ENCODE data around the gene RNF144A.
"Not testable (repeated sequence)": the region's sequence is repeated elsewhere in the genome, so short reads cannot be mapped to it uniquely, and the experiment has no call there.

RNF144A gene

GRCh38 chr2:6930923-6931647, 13.9 kb downstream of the RNF144A start:
- DNase-seq: no peak

- DNase-seq: no peak
Measured at GRCh38 chr2:6931753-6932152, 14.5 kb downstream of the RNF144A start.

DNA sequence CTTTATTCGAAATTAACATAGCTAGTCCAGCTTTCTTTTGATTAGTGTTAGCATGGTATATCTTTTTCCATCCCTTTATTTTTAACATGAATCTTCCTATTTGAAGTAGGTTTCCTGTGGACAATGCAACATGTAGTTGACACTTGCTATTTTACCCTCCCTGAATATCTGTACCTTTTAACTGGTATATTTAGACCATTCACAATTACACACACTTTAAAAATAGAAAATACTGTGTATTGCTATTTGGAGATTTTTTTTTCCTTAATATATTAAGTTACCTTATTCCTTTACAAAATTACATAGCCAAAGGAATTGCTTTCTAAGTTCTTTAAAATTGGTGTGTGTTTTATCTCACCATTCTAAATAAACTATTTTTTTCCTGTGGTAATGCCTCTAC, 15.0 kb downstream of the RNF144A start:
- no peak for DNase-seq

DNA sequence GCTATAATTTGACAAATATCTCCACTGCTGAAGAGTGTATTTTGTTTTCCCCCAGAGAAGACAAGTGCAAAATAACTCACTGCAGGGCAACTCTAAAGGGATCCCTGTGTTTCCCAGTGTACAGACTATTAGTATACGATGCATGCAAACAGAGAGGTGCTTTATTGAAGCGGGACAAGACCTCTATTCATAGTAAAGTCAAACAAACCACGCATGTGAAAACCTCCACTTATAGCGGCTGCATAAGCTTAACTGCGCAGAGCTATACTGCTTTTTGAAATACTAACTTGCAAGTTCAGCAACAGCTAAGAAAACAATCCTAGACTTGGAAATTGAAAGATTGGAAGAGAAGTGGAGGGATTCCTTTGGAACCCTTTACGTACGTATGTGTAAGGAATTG, 15.6 kb downstream of the RNF144A start:
- no peak for DNase-seq

DNA sequence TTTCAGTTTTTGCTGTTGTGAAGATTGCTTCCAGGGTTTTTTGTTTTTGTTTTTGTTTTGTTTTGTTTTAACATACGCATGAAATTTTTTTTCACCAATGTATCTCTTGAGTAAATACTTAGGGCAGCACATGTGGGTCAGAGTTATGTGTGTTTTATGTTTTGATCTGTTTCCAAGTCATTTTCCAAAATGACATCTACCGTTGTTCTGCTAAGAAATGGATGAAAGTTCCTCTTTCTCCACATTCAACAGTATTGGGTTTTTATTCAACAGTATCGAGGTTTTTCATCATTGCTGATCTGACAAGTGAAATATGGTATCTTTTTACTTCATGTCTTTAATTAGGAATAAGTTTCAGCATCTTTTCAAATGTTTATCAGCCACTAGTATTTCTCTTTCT, 16.7 kb downstream of the RNF144A start:
- DNase-seq: no peak

DNA sequence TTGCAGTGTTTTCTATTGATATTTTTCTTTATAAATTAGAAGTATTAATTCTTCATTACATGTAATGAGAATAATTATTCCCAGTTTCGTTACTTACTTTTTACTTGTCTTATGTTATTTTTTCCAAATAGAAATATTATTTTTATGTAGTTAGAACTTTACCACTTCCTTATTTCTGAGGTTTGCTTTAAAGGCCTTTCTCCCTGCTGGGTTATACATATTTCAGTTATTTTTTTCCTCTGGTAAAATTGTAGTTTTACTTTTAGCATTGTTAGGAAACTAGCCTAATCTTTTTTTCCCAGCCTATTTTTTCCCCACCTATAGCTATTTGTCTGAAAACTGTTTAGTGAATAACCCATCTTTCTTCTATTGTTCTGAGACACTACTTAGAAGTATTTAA, 17.1 kb downstream of the RNF144A start:
- DNase-seq: no peak

DNA sequence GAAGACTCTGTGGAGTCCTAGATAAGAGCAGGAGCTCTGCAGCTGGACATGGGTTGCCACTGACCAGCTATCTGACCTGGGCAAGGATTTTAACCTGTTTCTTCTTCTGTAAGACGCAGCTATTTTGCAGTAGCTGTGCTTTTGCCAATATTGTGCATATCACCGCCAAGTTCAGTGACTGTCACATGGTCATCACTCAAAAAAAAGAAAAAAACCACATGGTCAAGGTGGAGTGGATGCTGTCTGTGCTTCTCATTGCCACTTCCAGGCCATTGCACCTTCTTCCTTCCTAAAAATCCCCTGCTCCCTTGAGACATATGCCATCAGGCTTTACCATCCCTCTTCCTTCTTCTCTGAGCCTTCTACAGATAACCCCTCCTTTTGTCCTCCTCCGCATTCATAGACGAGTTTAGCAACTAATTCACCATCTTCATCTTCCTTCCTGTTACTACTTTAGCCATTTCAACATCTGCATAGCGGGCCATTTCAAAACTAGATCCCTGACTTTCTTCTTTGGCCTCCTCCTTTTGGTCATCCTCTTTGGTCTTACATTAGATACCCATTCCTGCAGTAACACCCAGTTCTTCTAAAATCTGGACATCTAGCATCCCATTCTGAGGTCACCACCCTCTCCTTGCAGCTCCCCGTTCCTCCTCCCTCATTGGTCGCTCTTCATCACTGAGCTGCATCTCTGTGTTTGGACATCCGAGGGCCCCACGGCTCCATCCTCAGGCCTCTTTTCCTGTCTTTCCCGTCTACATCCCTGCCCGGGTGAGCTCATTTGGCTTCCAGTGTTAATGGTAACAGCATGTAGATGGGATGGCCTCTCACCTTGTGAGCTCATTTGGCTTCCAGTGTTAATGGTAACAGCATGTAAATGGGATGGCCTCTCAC, 17.8 kb downstream of the RNF144A start:
- no peak for DNase-seq

GRCh38 chr2:6935652-6936020, 18.4 kb downstream of the RNF144A start:
- DNase-seq: not testable (repeated sequence)

DNA sequence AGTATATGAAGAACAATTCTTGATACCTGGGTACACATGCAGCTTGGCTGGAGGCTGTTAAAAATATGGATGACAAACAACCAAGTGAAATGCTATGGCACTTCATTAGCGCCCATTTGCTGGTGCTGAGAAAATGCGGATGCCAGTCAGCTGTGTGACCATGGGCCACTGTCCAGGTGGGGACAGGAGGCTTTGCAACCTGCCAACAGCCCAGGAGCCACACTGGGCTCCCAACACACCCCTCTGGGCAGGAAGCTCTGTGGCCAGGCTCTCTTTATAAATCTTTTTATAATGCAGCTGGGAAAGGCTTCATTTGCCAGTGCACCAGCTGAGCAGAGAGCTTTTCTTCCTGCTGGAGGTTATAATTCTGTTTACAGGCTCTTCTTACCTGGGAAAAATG, 19.9 kb downstream of the RNF144A start:
- DNase-seq: no peak

GRCh38 chr2:6937582-6937981, 20.4 kb downstream of the RNF144A start:
- no peak for DNase-seq

DNA sequence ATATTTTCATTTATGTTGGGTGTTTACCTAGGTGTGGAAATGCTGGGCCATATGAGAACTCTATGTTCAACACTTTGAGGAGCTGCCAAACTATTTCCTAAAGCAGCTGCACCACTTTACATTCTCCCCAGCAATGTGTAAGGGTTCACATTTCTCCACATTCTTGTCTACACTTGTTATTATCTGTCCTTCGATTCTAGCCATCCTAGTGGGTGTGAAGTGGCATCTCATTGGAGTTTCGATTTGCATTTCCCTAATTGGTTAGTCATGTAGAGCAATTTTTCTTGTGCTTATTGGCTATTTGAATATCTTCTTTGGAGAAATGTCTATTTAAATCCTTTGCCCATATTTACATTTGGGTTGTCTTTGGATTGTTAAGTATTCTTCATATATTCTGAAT, 21.9 kb downstream of the RNF144A start:
- no peak for DNase-seq

DNA sequence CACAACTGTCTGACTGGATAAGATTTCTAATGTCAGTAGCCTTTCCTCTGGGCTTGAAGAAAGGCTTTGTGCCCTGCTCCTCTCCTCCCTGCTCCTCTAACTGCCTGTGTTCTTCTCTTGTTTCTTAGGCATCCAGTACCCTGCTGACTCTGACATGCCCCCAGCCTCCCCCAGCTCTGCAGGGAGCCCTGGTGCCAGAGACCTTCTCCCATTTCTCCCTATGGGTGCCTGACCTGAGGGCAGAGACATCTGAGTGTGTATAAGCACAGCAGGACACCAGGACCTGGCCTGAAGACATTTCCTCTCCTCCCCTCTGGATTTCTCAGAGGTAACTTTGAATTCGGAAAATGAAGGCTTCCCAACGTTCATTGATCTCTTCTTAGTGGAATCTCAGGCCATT, 23.6 kb downstream of the RNF144A start:
- DNase-seq: no peak

- no peak for DNase-seq
Measured at GRCh38 chr2:6941299-6942046, 24.3 kb downstream of the RNF144A start.

DNA sequence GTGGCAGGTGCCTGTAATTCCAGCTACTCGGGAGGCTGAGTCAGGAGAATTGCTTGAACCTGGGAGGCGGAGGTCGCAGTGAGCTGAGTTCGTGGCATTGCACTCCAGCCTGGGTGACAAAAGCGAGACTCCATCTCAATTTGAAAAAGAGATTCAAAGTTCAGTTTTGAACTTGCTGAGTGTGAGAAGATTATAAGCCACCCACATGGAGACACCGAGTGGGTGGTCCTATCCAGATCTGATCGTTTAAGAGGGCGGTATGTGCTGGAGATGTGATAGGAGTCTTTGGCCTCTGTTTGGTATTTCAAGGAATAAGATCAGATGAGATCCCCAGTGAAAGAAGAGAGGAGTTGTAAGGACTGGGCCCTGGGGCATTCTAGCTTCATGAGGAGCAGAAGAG, 25.6 kb downstream of the RNF144A start:
- no peak for DNase-seq

GRCh38 chr2:6943523-6943922, 26.3 kb downstream of the RNF144A start:
- no peak for DNase-seq

GRCh38 chr2:6943971-6944370, 26.8 kb downstream of the RNF144A start:
- DNase-seq: no peak

DNA sequence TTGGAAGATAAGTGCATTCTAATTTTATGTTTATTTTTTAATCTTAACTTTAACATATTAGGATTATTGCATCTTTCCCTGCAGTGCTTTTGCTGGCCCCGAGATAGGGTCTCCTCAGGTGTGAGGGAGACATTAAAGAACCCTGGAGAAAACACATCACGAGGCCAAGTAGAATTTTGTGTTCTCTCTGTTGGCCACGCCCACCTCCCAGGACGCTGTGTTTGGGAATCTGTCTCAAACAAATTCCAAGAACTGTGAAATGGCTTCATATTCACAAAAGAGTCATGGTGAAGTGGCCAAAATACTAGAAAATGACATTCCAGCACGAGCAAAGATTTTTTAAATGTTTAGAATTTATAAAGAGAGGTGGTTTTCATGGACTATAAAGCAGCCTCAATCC, 27.3 kb downstream of the RNF144A start:
- no peak for DNase-seq

- DNase-seq: no peak
Measured at GRCh38 chr2:6945087-6945813, 28.0 kb downstream of the RNF144A start.

GRCh38 chr2:6945821-6946220, 28.6 kb downstream of the RNF144A start:
- DNase-seq: no peak

DNA sequence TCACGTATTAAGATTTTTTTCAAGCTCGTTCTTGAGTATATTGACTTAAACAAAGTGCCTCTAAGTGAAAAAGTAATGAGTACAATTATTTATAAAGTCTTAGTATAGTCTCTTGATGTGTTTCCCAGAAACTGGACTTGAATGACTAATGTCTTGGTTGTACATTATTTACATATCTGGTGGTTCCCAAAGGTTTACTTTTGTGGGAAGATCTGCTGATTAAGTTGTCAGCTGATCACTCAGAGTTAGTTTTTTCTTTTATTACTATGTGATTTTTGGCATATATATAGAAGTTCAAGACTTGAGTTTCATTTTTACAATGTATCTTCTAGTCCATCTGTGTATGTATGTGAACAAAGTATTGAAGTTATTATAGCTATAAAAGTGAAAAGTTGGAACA, 29.5 kb downstream of the RNF144A start:
- DNase-seq: no peak

GRCh38 chr2:6947929-6948676, 30.9 kb downstream of the RNF144A start:
- DNase-seq: no peak

GRCh38 chr2:6948677-6949351, 31.6 kb downstream of the RNF144A start:
- no peak for DNase-seq
